Central memory CD8-positive, alpha-beta T cell (primary cell): ENCODE measurements around the gene GALNT17.

Experiments used
- ATAC-seq: fragments of 150-1000 bp; cut with Tn5 transposase; replicated peaks from 2 replicates; pipeline ENCODE4 v1.10.0; 2022; ENCODE audit warnings: mild to moderate bottlenecking, moderate FRiP score, moderate number of reproducible peaks; ENCODE audit not compliant: poor library complexity, severe bottlenecking; ENCODE audit errors: extremely low read depth
- DNase-seq, 2 donors: peaks; one replicate each; pipeline ENCODE4 v3.0.0; 2021; ENCODE audit warnings: low spot score in 2 of 2
- H3K27ac Mint-ChIP-seq: one replicate; pipeline ENCODE4 v1.8.0; 2022; ENCODE audit warnings: low read depth, mild to moderate bottlenecking, moderate library complexity, mixed read lengths
- H3K27me3 Mint-ChIP-seq: one replicate; pipeline ENCODE4 v1.8.0; 2022; ENCODE audit warnings: mixed read lengths
- H3K36me3 Mint-ChIP-seq: one replicate; pipeline ENCODE4 v1.8.0; 2022; ENCODE audit warnings: mild to moderate bottlenecking, moderate library complexity, mixed read lengths; ENCODE audit not compliant: insufficient read depth
- H3K4me1 Mint-ChIP-seq: one replicate; pipeline ENCODE4 v1.8.0; 2022; ENCODE audit warnings: mixed read lengths
- H3K4me3 Mint-ChIP-seq: one replicate; pipeline ENCODE4 v1.8.0; 2022; ENCODE audit warnings: mild to moderate bottlenecking, moderate library complexity, mixed read lengths
- H3K9me3 Mint-ChIP-seq: one replicate; pipeline ENCODE4 v1.8.0; 2022; ENCODE audit warnings: mixed read lengths

The GALNT17 gene

GRCh38 chr7:71132127-71132376 is at the start of gene GALNT17:
Gene GALNT17, plus strand, starts transcription at chr7:71132144.
- Mint-ChIP-seq H3K36me3 (peaks cover 2% of the 10 kb centered on the region), H3K4me1 (no peaks in the 10 kb centered on the region)
- no peak for ATAC-seq

GRCh38 chr7:71095266-71095860 is 36.6 kb upstream of the GALNT17 start:
- H3K27ac Mint-ChIP-seq = no peak overlapping the region
- ATAC-seq (no peak), DNase-seq (no peak)
- H3K27me3 Mint-ChIP-seq = no peaks in the 10 kb centered on the region
- no peaks in the 10 kb centered on the region for H3K4me1 Mint-ChIP-seq
- H3K4me3 Mint-ChIP-seq = no peak overlapping the region
- H3K36me3 Mint-ChIP-seq = no peaks in the 10 kb centered on the region
- H3K9me3 Mint-ChIP-seq = peaks cover 28% of the 10 kb centered on the region

More at GRCh38 chr7:71132127-71132376, at the start of gene GALNT17:
- H3K27ac Mint-ChIP-seq = no peak within 1 kb of the TSS
- H3K4me3 Mint-ChIP-seq = no peak within 1 kb of the TSS
- DNase-seq = no peak
- peaks cover 20% of the 10 kb centered on the region for H3K27me3 Mint-ChIP-seq
- H3K9me3 Mint-ChIP-seq = no peaks in the 10 kb centered on the region

- DNase-seq (no peak), ATAC-seq (no peak)
- peaks cover 23% of the 10 kb centered on the region for H3K9me3 Mint-ChIP-seq
- no peaks in the 10 kb centered on the region for H3K27me3 Mint-ChIP-seq
- no peaks in the 10 kb centered on the region for H3K36me3 Mint-ChIP-seq
- H3K27ac Mint-ChIP-seq = no peak overlapping the region
- H3K4me3 Mint-ChIP-seq = no peak overlapping the region
- no peaks in the 10 kb centered on the region for H3K4me1 Mint-ChIP-seq
These were observed 35.6 kb upstream of the GALNT17 start for GRCh38 chr7:71096351-71096750.

- Mint-ChIP-seq H3K4me3 (no peak overlapping the region), H3K9me3 (peaks cover 16% of the 10 kb centered on the region), H3K36me3 (no peaks in the 10 kb centered on the region), H3K27me3 (no peaks in the 10 kb centered on the region), H3K27ac (no peak overlapping the region), H3K4me1 (no peaks in the 10 kb centered on the region)
- no peak for DNase-seq
- no peak for ATAC-seq
These were observed 25.7 kb upstream of the GALNT17 start for GRCh38 chr7:71106226-71106625.

GRCh38 chr7:71112436-71112835 is 19.5 kb upstream of the GALNT17 start:
- DNase-seq = no peak
- no peak overlapping the region for H3K27ac Mint-ChIP-seq
- H3K4me1 Mint-ChIP-seq = no peaks in the 10 kb centered on the region
- no peak for ATAC-seq
- no peak overlapping the region for H3K4me3 Mint-ChIP-seq
- peaks cover 21% of the 10 kb centered on the region for H3K9me3 Mint-ChIP-seq
- H3K36me3 Mint-ChIP-seq = no peaks in the 10 kb centered on the region
- no peaks in the 10 kb centered on the region for H3K27me3 Mint-ChIP-seq

- H3K36me3 Mint-ChIP-seq = no peaks in the 10 kb centered on the region
- ATAC-seq (no peak), DNase-seq (no peak)
- H3K27ac Mint-ChIP-seq = no peak overlapping the region
- peaks cover 19% of the 10 kb centered on the region for H3K9me3 Mint-ChIP-seq
- no peaks in the 10 kb centered on the region for H3K4me1 Mint-ChIP-seq
- no peak overlapping the region for H3K4me3 Mint-ChIP-seq
- no peaks in the 10 kb centered on the region for H3K27me3 Mint-ChIP-seq
These were observed 11.8 kb upstream of the GALNT17 start for GRCh38 chr7:71120096-71120495.

- peaks cover 20% of the 10 kb centered on the region for H3K27me3 Mint-ChIP-seq
- no peaks in the 10 kb centered on the region for H3K36me3 Mint-ChIP-seq
- H3K27ac Mint-ChIP-seq = no peak overlapping the region
- no peak for ATAC-seq
- no peaks in the 10 kb centered on the region for H3K9me3 Mint-ChIP-seq
- H3K4me3 Mint-ChIP-seq = no peak overlapping the region
- DNase-seq = no peak
- no peaks in the 10 kb centered on the region for H3K4me1 Mint-ChIP-seq
These were observed 2.8 kb upstream of the GALNT17 start for GRCh38 chr7:71129126-71129525.

- H3K9me3 Mint-ChIP-seq = no peaks in the 10 kb centered on the region
- ATAC-seq = no peak
- DNase-seq = no peak
- no peaks in the 10 kb centered on the region for H3K4me1 Mint-ChIP-seq
- H3K27ac Mint-ChIP-seq = no peak overlapping the region
- H3K4me3 Mint-ChIP-seq = no peak overlapping the region
- H3K27me3 Mint-ChIP-seq = peaks cover 20% of the 10 kb centered on the region
- no peaks in the 10 kb centered on the region for H3K36me3 Mint-ChIP-seq
These were observed 1.8 kb upstream of the GALNT17 start for GRCh38 chr7:71130031-71130679.

GRCh38 chr7:71131256-71132126 is 453 bp upstream of the GALNT17 start:
- Mint-ChIP-seq H3K4me3 (no peak overlapping the region), H3K36me3 (peaks cover 2% of the 10 kb centered on the region), H3K27me3 (peaks cover 20% of the 10 kb centered on the region), H3K4me1 (no peaks in the 10 kb centered on the region), H3K27ac (no peak overlapping the region), H3K9me3 (no peaks in the 10 kb centered on the region)
- DNase-seq = no peak
- ATAC-seq = no peak

GRCh38 chr7:71132377-71133231 is 660 bp downstream of the GALNT17 start:
- Mint-ChIP-seq H3K27me3 (peaks cover 20% of the 10 kb centered on the region), H3K27ac (no peak overlapping the region), H3K4me3 (no peak overlapping the region), H3K9me3 (no peaks in the 10 kb centered on the region), H3K4me1 (no peaks in the 10 kb centered on the region), H3K36me3 (peaks cover 2% of the 10 kb centered on the region)
- ATAC-seq (no peak), DNase-seq (no peak)

- DNase-seq (no peak), ATAC-seq (no peak)
- H3K4me1 Mint-ChIP-seq = no peaks in the 10 kb centered on the region
- H3K36me3 Mint-ChIP-seq = peaks cover 2% of the 10 kb centered on the region
- no peak overlapping the region for H3K27ac Mint-ChIP-seq
- H3K27me3 Mint-ChIP-seq = peaks cover 20% of the 10 kb centered on the region
- no peak overlapping the region for H3K4me3 Mint-ChIP-seq
- no peaks in the 10 kb centered on the region for H3K9me3 Mint-ChIP-seq
These were observed 1.3 kb downstream of the GALNT17 start for GRCh38 chr7:71133232-71133622.

- Mint-ChIP-seq H3K36me3 (peaks cover 2% of the 10 kb centered on the region), H3K27ac (no peak overlapping the region), H3K9me3 (no peaks in the 10 kb centered on the region), H3K27me3 (peaks cover 20% of the 10 kb centered on the region), H3K4me1 (no peaks in the 10 kb centered on the region), H3K4me3 (no peak overlapping the region)
- DNase-seq (no peak), ATAC-seq (no peak)
These were observed 1.9 kb downstream of the GALNT17 start for GRCh38 chr7:71133856-71134255.
